Measurements from ENCODE around the gene F13A1.
"Not testable (repeated sequence)": the region's sequence is repeated elsewhere in the genome, so short reads cannot be mapped to it uniquely, and the experiment has no call there.

DNA sequence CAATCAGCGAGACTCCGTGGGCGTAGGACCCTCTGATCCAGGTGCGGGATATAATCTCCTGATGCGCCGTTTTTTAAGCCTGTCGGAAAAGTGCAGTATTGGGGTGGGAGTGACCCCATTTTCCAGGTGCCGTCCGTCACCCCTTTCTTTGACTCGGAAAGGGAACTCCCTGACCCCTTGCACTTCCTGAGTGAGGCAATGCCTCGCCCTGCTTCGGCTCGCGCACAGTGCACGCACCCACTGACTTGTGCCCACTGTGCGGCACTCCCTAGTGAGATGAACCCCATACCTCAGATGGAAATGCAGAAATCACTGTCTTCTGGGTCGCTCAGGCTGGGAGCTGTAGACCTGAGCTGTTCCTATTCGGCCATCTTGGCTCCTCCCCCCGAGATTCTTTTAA is 20.1 kb downstream of the F13A1 start:
- TF ChIP-seq, protein P1, sequence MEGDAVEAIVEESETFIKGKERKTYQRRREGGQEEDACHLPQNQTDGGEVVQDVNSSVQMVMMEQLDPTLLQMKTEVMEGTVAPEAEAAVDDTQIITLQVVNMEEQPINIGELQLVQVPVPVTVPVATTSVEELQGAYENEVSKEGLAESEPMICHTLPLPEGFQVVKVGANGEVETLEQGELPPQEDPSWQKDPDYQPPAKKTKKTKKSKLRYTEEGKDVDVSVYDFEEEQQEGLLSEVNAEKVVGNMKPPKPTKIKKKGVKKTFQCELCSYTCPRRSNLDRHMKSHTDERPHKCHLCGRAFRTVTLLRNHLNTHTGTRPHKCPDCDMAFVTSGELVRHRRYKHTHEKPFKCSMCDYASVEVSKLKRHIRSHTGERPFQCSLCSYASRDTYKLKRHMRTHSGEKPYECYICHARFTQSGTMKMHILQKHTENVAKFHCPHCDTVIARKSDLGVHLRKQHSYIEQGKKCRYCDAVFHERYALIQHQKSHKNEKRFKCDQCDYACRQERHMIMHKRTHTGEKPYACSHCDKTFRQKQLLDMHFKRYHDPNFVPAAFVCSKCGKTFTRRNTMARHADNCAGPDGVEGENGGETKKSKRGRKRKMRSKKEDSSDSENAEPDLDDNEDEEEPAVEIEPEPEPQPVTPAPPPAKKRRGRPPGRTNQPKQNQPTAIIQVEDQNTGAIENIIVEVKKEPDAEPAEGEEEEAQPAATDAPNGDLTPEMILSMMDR (IDR thresholded peaks at IDR 0.05; ENCODE audit: extremely low read depth in 1 of 2, insufficient read depth in 1 of 2, low read depth in 1 of 2, low read length in 2 of 2), result not testable (repeated sequence)
- not testable (repeated sequence) for TF ChIP-seq EZH2 (IDR thresholded peaks at IDR 0.05; ENCODE audit: borderline replicate concordance, low read depth, low read length, severe bottlenecking); POLR2AphosphoS5 (IDR thresholded peaks at IDR 0.05; ENCODE audit: insufficient read depth, low read depth, low read length); JUN (IDR thresholded peaks at IDR 0.05; ENCODE audit: borderline replicate concordance, insufficient read depth, insufficient read length, low read depth); POLR2A (IDR thresholded peaks at IDR 0.05; ENCODE audit: low read depth, low read length); MYC (IDR thresholded peaks at IDR 0.05; ENCODE audit: low read depth, low read length); GATA2 (IDR thresholded peaks at IDR 0.05; ENCODE audit: insufficient read depth, insufficient read length, low read depth, low read length)
- TF ChIP-seq, protein P2, sequence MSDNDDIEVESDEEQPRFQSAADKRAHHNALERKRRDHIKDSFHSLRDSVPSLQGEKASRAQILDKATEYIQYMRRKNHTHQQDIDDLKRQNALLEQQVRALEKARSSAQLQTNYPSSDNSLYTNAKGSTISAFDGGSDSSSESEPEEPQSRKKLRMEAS (IDR thresholded peaks at IDR 0.05; ENCODE audit: insufficient read depth, insufficient read length), result not testable (repeated sequence)
